Gastrocnemius medialis (tissue), 4 donors: Measurements from ENCODE around the gene PLXNA2. TPM values are rescaled to one million over a fixed set of nuclear protein-coding genes. Genes with fewer than 3 reads are reported as not detected.
A peak's percentile ranks its signal among the peaks of the same experiment; 100 is the strongest.

Experiments
- ATAC-seq, 2 donors: fragments of 150-250 bp; one replicate each; pipeline ENCODE4 v1.9.1; 2016
- DNase-seq, 2 donors: peaks; one replicate each; pipeline ENCODE4 v3.0.0-alpha.2; 2019
- H3K27ac ChIP-seq, 4 donors: fragments of 200-600 bp; sonication (generic); 1 replicate in 1 of 4; 2 replicates in 3 of 4; pipeline ENCODE4 v1.5.1; 2016 to 2018; ENCODE audit warnings: mild to moderate bottlenecking in 2 of 4, moderate library complexity in 1 of 4
- H3K27me3 ChIP-seq, 3 donors: fragments of 200-600 bp; sonication (generic) in 2 of 3; 1 replicate in 1 of 3; 2 replicates in 2 of 3; pipeline versions ENCODE4 v1.5.1 to v1.6.0; 2016 to 2019; ENCODE audit warnings: mild to moderate bottlenecking in 1 of 3, moderate library complexity in 1 of 3
- H3K36me3 ChIP-seq, 2 donors: fragments of 200-600 bp; sonication (generic) in 1 of 2; one replicate each; pipeline ENCODE4 v1.5.1; 2017 to 2018
- H3K4me1 ChIP-seq, 2 donors: fragments of 200-600 bp; sonication (generic) in 1 of 2; one replicate each; pipeline ENCODE4 v1.5.1; 2016 to 2017; ENCODE audit warnings: mild to moderate bottlenecking in 2 of 2
- H3K4me3 ChIP-seq, 4 donors: fragments of 200-600 bp; sonication (generic) in 3 of 4; 1 replicate in 1 of 4; 2 replicates in 3 of 4; pipeline ENCODE4 v1.5.1; 2016 to 2019; ENCODE audit warnings: mild to moderate bottlenecking in 2 of 4
- H3K9me3 ChIP-seq, 3 donors: fragments of 200-600 bp; sonication (generic) in 2 of 3; 1 replicate in 1 of 3; 2 replicates in 2 of 3; pipeline ENCODE4 v1.5.1; 2016 to 2019
- POLR2A ChIP-seq, 2 donors: fragments of 450-650 bp; IDR thresholded peaks; one replicate each; pipeline ENCODE4 v1.6.1; 2017; ENCODE audit warnings: antibody characterized with exemption in 2 of 2, mild to moderate bottlenecking in 2 of 2, moderate library complexity in 2 of 2
- in situ Hi-C, 4 donors: fragments of 200-750 bp; cut with MboI; loops; one replicate each; pipeline versions ENCODE4 v1.15.0 to v1.8.0; 2017; ENCODE audit warnings: low sequenced_read_pairs in 4 of 4
- intact Hi-C: fragments of 100-400 bp; cut with DNase I; formaldehyde crosslinking; loops from one replicate; pipeline ENCODE4 v1.15.1; 2023; ENCODE audit warnings: low total_unique reads
- total RNA-seq, 4 donors: library from RNA; depleted of rRNA; stranded (reverse); fragments of >200 nt; gene quantifications; one replicate each; pipeline versions ENCODE4 v1.1.0 to v1.2.3, GENCODE V29; 2016
- TF ChIP-seq, protein P1 (sequence below), 5 experiments: fragments of 450-650 bp in 3 of 5; fragments of 200-600 bp in 2 of 5; sonication (generic) in 2 of 5; IDR thresholded peaks in 4 of 5; conservative IDR thresholded peaks in 1 of 5; 1 replicate in 4 of 5; 2 replicates in 1 of 5; pipeline ENCODE4 v1.5.1; 2016 to 2019; ENCODE audit warnings: antibody characterized with exemption in 5 of 5, mild to moderate bottlenecking in 3 of 5, moderate library complexity in 3 of 5

Gene PLXNA2
- total RNA-seq, 4 donors from 2014 or later = 12.4 to 20.0 (median 16.2) TPM

DNA sequence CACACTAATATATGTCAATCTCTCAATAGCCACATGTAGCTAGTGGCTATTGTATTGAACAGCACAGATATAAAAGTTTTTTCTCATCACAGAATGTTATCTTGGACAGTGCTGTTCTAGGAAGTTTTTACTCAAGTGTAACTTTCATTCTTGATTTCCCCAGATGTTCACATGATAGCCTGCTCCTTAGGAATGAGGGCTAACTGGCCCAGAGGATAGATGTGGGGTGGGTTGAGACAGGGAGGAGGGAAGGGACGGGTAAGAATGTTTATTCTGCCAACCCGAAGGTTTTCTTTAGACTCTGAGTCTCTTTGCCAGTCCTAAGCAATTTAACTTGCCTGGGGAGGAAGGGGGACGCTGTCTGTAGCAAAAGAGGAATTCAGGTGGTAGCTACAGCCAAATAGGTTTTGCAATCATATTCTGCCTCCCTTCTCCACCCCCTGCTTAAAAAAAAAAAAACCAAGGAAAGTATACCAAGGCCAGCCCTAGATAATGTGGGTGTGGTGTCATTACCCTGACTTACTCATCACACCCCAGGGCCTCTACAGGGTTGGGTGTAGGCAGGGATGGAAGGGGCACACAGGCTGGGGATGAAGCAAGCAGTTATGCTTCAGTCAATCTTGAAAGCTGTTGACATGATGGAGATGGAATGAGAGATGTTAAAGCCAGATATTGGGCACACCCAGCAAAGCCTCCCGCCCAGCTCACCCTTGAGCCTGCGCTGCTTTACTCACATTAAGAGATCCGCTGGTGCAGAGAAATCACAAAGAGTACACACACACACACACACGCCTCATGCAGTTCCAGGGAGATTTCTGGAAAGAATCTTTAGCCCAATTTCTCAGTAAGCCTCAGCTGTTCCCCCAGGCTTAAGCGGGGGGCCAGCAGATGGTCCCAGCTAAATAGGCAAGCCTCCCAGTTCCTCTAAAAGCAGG is 59.9 kb downstream of the PLXNA2 start:
- DNase-seq = peak; percentile 27 to 75
- TF ChIP-seq, protein P1, sequence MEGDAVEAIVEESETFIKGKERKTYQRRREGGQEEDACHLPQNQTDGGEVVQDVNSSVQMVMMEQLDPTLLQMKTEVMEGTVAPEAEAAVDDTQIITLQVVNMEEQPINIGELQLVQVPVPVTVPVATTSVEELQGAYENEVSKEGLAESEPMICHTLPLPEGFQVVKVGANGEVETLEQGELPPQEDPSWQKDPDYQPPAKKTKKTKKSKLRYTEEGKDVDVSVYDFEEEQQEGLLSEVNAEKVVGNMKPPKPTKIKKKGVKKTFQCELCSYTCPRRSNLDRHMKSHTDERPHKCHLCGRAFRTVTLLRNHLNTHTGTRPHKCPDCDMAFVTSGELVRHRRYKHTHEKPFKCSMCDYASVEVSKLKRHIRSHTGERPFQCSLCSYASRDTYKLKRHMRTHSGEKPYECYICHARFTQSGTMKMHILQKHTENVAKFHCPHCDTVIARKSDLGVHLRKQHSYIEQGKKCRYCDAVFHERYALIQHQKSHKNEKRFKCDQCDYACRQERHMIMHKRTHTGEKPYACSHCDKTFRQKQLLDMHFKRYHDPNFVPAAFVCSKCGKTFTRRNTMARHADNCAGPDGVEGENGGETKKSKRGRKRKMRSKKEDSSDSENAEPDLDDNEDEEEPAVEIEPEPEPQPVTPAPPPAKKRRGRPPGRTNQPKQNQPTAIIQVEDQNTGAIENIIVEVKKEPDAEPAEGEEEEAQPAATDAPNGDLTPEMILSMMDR (IDR thresholded peaks at IDR 0.05 in 4 of 5, conservative IDR thresholded peaks at IDR 0.05 in 1 of 5) = no peak
- TF ChIP-seq POLR2A (IDR thresholded peaks at IDR 0.05) = no peak
- no peaks in the 10 kb centered on the region for H3K27me3 ChIP-seq
- in situ Hi-C loops (no loop called here), intact Hi-C loops (no loop called here)
- no peaks in the 10 kb centered on the region for H3K36me3 ChIP-seq
- H3K27ac ChIP-seq = peak overlapping the region in 2 of 4 donors; percentile 14 to 44
- ATAC-seq = peak; percentile 58 to 78
- peaks cover 54 to 57% of the 10 kb centered on the region in 2 donors for H3K4me1 ChIP-seq
- H3K4me3 ChIP-seq = no peak overlapping the region
- no peaks in the 10 kb centered on the region for H3K9me3 ChIP-seq

DNA sequence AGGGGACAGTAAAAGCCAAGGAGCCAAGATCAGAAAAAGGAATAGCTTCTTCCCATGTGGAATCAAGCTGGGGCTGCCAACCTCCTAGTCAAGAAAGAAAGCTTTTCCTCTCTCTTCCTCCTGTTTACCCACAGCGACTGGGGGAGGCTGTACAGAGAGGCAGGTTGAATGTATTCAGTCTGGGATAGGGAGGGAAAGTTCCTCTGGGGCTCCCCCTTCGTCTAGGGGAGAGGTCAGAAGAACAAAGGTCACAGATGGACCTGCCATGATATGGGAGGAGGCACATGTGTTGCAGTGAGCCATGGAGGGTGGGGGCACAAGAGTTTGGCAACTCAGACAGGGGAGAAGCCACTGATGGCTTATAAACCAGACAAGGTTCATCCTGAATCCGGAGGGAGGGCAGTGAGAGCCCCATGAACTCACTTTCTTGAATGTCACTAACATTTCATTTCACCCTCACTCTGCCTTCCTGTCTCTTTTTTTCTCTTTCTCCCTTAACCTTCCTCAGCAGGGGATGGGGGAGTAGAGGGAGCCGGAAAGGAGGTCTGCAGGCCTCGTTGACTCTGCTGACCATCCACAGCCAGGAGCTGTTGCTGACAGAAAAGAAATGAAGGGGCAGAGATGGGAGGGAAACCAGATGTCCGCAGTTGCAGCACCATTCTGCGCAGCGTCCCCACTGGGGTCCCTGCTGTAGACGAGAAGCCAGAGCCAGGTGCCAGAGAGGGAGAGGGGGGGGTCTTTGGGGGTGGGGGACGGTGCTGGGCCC is 61.1 kb downstream of the PLXNA2 start:
- Histone ChIP-seq H3K4me1 (peaks cover 52 to 64% of the 10 kb centered on the region in 2 donors), H3K36me3 (no peaks in the 10 kb centered on the region), H3K27ac (no peak overlapping the region), H3K9me3 (no peaks in the 10 kb centered on the region), H3K4me3 (no peak overlapping the region), H3K27me3 (no peaks in the 10 kb centered on the region)
- ATAC-seq (no peak), DNase-seq (no peak)
- intact Hi-C loops = no loop called here
- in situ Hi-C loops = no loop called here
- TF ChIP-seq, protein P1 (IDR thresholded peaks at IDR 0.05 in 4 of 5, conservative IDR thresholded peaks at IDR 0.05 in 1 of 5) = no peak
- TF ChIP-seq POLR2A (IDR thresholded peaks at IDR 0.05) = no peak

DNA sequence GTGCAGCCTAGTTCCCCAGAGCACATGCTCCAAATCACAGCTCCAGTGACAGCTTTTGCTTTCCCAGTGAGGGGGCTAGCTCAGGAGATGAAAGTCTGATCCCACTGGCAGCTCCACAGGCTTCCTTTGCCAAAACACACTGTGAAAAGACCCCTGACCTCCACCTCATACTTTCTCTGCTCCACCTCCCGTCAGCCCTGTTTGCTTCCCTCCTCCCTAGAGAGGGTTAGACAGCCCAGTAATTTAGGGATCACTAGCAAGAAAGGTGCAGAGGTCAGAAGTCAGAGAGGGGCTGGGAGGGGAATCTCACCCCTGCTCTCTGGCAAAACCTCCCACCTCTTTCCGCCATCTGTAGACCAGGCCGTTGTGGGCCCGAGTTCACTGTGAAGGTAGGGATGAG is 62.8 kb downstream of the PLXNA2 start:
- H3K27ac ChIP-seq = peak overlapping the region in 1 of 4 donors; percentile 11
- no peak overlapping the region for H3K4me3 ChIP-seq
- no peaks in the 10 kb centered on the region for H3K9me3 ChIP-seq
- in situ Hi-C loops (no loop called here), intact Hi-C loops (no loop called here)
- no peaks in the 10 kb centered on the region for H3K27me3 ChIP-seq
- ATAC-seq (no peak), DNase-seq (no peak)
- TF ChIP-seq, protein P1 (IDR thresholded peaks at IDR 0.05 in 4 of 5, conservative IDR thresholded peaks at IDR 0.05 in 1 of 5) = no peak
- no peak for TF ChIP-seq POLR2A (IDR thresholded peaks at IDR 0.05)
- H3K36me3 ChIP-seq = no peaks in the 10 kb centered on the region
- peaks cover 54 to 72% of the 10 kb centered on the region in 2 donors for H3K4me1 ChIP-seq

DNA sequence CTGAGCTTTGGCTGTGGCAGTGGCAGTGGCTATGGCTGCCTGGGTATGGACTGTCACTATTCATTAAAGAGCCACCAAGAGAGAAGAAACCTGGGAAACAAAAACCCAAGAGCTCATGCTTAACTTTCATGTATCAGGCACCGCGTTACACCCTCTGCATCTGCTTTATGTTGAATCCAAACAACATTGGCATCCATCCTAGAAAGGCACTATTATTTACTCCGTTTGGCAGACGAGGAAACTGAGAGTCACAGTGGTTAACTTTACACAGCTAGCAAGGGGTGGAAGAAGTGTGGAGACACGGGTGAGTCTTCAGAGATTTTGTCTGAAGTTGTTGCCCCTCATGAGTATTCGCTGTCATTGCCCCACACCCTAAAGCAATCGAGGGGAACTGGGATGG is 63.8 kb downstream of the PLXNA2 start:
- TF ChIP-seq POLR2A (IDR thresholded peaks at IDR 0.05) = no peak
- TF ChIP-seq, protein P1 (IDR thresholded peaks at IDR 0.05 in 4 of 5, conservative IDR thresholded peaks at IDR 0.05 in 1 of 5) = no peak
- Histone ChIP-seq H3K27ac (peak overlapping the region in 1 of 4 donors; percentile 31), H3K27me3 (no peaks in the 10 kb centered on the region), H3K36me3 (no peaks in the 10 kb centered on the region), H3K4me3 (no peak overlapping the region), H3K4me1 (peaks cover 51 to 70% of the 10 kb centered on the region in 2 donors), H3K9me3 (no peaks in the 10 kb centered on the region)
- no peak for DNase-seq
- ATAC-seq = no peak
- intact Hi-C loops = no loop called here
- in situ Hi-C loops = no loop called here
